ENCODE measurements around the gene PRM1. TPM values are rescaled to one million over a fixed set of nuclear protein-coding genes. Genes with fewer than 3 reads are reported as not detected.

Gene PRM1
- total RNA-seq, 1 experiment from 2014 or later: not detected

GRCh38 chr16:11258553-11259492, 22.3 kb downstream of the PRM1 start:
- Histone ChIP-seq H2AK5ac (ENCODE audit: insufficient read length, low read length) (no peak overlapping the region), H4K20me1 (ENCODE audit: control insufficient read depth, insufficient read depth, insufficient read length) (no peaks in the 10 kb centered on the region), H3K27me3 (ENCODE audit: insufficient read depth, low read length) (no peaks in the 10 kb centered on the region), H2BK15ac (ENCODE audit: low read depth, low read length) (no peak overlapping the region), H3K27ac (ENCODE audit: insufficient read length, low read depth, low read length) (no peak overlapping the region), H3K18ac (ENCODE audit: insufficient read length, low read depth, low read length) (no peak overlapping the region), H3K56ac (ENCODE audit: insufficient read length, low read depth, low read length) (no peak overlapping the region), H2BK12ac (ENCODE audit: insufficient read length, low read depth, low read length) (no peak overlapping the region), H3K4me2 (ENCODE audit: insufficient read depth, insufficient read length, low read length) (no peak overlapping the region), H3K4me1 (ENCODE audit: insufficient read depth, low read length) (peaks cover 5% of the 10 kb centered on the region; the same call in 1 of the 2 replicates), H3K4ac (ENCODE audit: low read depth, low read length) (no peak overlapping the region), H2BK120ac (ENCODE audit: low read depth, low read length, poor library complexity, severe bottlenecking) (no peak overlapping the region), H3T11ph (ENCODE audit: low read length) (no peak overlapping the region), H2AFZ (ENCODE audit: low read length) (no peak overlapping the region), H3K9ac (ENCODE audit: extremely low read depth, insufficient read length, low read length) (no peak overlapping the region), H3K23me2 (ENCODE audit: insufficient read length, low read depth, low read length, poor library complexity, severe bottlenecking) (peaks cover 9% of the 10 kb centered on the region), H3K79me1 (ENCODE audit: insufficient read depth, low read depth, low read length, poor library complexity, severe bottlenecking) (no peaks in the 10 kb centered on the region), H3K79me2 (ENCODE audit: insufficient read depth, low read length) (peaks cover 10% of the 10 kb centered on the region; the same call in 1 of the 2 replicates), H3K23ac (ENCODE audit: insufficient read length, low read depth, low read length) (no peak overlapping the region), H3K9me3 (ENCODE audit: control insufficient read depth, low read depth, low read length) (no peaks in the 10 kb centered on the region), H4K5ac (ENCODE audit: insufficient read length, low read depth, low read length) (no peak overlapping the region), H2BK20ac (ENCODE audit: low read depth, low read length, poor library complexity, severe bottlenecking) (no peak overlapping the region), H2BK5ac (ENCODE audit: insufficient read length, low read length) (no peak overlapping the region), H4K91ac (ENCODE audit: insufficient read length, low read depth, low read length) (no peak overlapping the region), H3K14ac (ENCODE audit: insufficient read depth, low read length) (no peak overlapping the region), H4K8ac (replicated peaks; ENCODE audit: insufficient read length, low read depth, low read length) (no peak overlapping the region)
- no peaks in the 10 kb centered on the region for H3K9me3 Mint-ChIP-seq
- no peak overlapping the region for H3K4me3 Mint-ChIP-seq
- H3K27ac Mint-ChIP-seq: no peak overlapping the region
- WGBS (ENCODE audit: extremely low coverage, insufficient read length, low lambda C conversion rate): no CpG with 5 or more reads among the region's 15 CpGs
- TF ChIP-seq CTCF (conservative IDR thresholded peaks at IDR 0.05): no peak
- no peaks in the 10 kb centered on the region; the same call in 1 of the 2 replicates for H3K27me3 Mint-ChIP-seq (ENCODE audit: low read depth)
- peaks cover 0 to 7% (median under 1%) of the 10 kb centered on the region in 3 experiments; a peak in 3 of 7 replicates for H3K36me3 Mint-ChIP-seq (ENCODE audit: insufficient read depth in 1 of 3, low read depth in 3 of 3)
- H3K4me1 Mint-ChIP-seq: peaks cover 17 to 23% of the 10 kb centered on the region in 2 experiments
- no peak for DNase-seq

Data from H9 (cell line).